Lower lobe of right lung (tissue), 2 donors: ENCODE data around the gene C13orf42. TPM values are rescaled to one million over a fixed set of nuclear protein-coding genes. Genes with fewer than 3 reads are reported as not detected.

Source experiments
- ATAC-seq, 2 donors: fragments of 200-7000 bp; cut with Tn5 transposase; one replicate each; pipeline ENCODE4 v1.9.1; 2020 to 2022; ENCODE audit warnings: mild to moderate bottlenecking in 2 of 2, moderate library complexity in 2 of 2
- DNase-seq: peaks from one replicate; pipeline ENCODE4 v3.0.0-alpha.2; 2020
- H3K27ac ChIP-seq: fragments of 200-600 bp; one replicate; pipeline ENCODE4 v1.8.0; 2022
- H3K27me3 ChIP-seq: fragments of 200-600 bp; one replicate; pipeline ENCODE4 v1.8.0; 2022; ENCODE audit warnings: low read depth
- H3K36me3 ChIP-seq: fragments of 200-600 bp; one replicate; pipeline ENCODE4 v1.8.0; 2022; ENCODE audit warnings: mild to moderate bottlenecking
- H3K4me1 ChIP-seq: fragments of 200-600 bp; one replicate; pipeline ENCODE4 v1.8.0; 2022
- H3K4me3 ChIP-seq: fragments of 200-600 bp; one replicate; pipeline ENCODE4 v1.8.0; 2022; ENCODE audit warnings: mild to moderate bottlenecking
- H3K9me3 ChIP-seq: fragments of 200-600 bp; one replicate; pipeline ENCODE4 v1.8.0; 2022
- intact Hi-C: fragments of 100-400 bp; cut with DNase I; formaldehyde crosslinking; loops from one replicate; pipeline ENCODE4 v1.11.0; 2022
- total RNA-seq: library from RNA; stranded (reverse); fragmentation: NEBNext Ultra II Directional; extraction: Animal tissue kit (Norgen Biotek cat#: 25700); gene quantifications from one replicate; pipeline ENCODE4 v1.2.1, GENCODE V29; 2021
- TF ChIP-seq, protein P1 (sequence below): fragments of 200-600 bp; IDR thresholded peaks from one replicate; pipeline ENCODE4 v1.8.0; 2022; ENCODE audit warnings: antibody characterized with exemption, mild to moderate bottlenecking
- donor health status: DM: no; HTN: yes; CAD: no; lungs with severe emphysema.

The C13orf42 gene
- total RNA-seq, 1 donor from 2014 or later, result not detected

- no peaks in the 10 kb centered on the region for H3K9me3 ChIP-seq
- H3K4me1 ChIP-seq, result peaks cover 10% of the 10 kb centered on the region
- no peaks in the 10 kb centered on the region for H3K36me3 ChIP-seq
- peaks cover 4% of the 10 kb centered on the region for H3K27me3 ChIP-seq
- TF ChIP-seq, protein P1, sequence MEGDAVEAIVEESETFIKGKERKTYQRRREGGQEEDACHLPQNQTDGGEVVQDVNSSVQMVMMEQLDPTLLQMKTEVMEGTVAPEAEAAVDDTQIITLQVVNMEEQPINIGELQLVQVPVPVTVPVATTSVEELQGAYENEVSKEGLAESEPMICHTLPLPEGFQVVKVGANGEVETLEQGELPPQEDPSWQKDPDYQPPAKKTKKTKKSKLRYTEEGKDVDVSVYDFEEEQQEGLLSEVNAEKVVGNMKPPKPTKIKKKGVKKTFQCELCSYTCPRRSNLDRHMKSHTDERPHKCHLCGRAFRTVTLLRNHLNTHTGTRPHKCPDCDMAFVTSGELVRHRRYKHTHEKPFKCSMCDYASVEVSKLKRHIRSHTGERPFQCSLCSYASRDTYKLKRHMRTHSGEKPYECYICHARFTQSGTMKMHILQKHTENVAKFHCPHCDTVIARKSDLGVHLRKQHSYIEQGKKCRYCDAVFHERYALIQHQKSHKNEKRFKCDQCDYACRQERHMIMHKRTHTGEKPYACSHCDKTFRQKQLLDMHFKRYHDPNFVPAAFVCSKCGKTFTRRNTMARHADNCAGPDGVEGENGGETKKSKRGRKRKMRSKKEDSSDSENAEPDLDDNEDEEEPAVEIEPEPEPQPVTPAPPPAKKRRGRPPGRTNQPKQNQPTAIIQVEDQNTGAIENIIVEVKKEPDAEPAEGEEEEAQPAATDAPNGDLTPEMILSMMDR, result no peak
- intact Hi-C loops, result no loop called here
- DNase-seq, result no peak
- H3K4me3 ChIP-seq, result no peak overlapping the region
- no peak for ATAC-seq
- H3K27ac ChIP-seq, result no peak overlapping the region
Measured at GRCh38 chr13:51065372-51066090, 45.5 kb downstream of the C13orf42 start.

DNA sequence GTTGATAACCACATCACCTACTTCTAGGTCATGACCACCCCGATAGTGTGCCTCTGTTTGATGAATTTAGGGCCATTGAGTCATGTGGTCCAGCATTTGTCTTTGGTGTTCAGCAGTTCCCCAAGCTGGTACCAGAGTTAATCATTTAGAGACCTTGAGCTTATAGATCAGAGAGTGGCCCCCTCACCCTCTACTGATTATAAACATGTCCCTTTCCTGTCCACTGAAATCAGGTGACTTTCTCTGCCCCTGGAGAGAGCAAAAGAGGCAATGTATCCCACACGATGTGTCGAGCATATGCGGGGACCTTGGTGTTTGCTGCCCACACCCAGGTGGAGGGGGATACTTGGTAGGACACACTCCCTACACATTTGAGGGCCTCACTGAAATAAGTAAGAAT is 46.3 kb downstream of the C13orf42 start:
- H3K9me3 ChIP-seq, result no peaks in the 10 kb centered on the region
- DNase-seq, result no peak

DNA sequence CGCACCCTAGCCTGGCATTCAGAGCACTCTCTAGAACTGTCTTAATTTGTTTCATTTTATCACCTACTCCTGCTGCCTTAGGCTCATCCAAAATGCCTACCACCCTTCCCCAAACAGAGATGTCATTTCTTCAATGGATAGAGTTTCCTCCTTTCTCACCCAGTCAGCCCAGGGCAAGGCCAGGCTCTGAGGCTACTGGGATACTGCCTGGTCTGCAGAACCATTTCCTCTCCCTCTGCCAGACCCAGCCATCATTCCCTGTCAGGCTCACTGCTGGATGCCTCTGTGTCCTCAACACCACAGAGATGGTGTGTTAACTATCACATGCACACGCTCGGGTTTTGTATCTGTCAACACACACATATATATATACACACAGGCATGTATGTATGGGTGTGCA is 47.2 kb downstream of the C13orf42 start:
- ATAC-seq (no peak), DNase-seq (no peak)
- H3K36me3 ChIP-seq, result no peaks in the 10 kb centered on the region
- peaks cover 4% of the 10 kb centered on the region for H3K27me3 ChIP-seq
- H3K27ac ChIP-seq, result no peak overlapping the region
- H3K4me3 ChIP-seq, result no peak overlapping the region
- TF ChIP-seq, protein P1, result no peak
- intact Hi-C loops, result no loop called here
- no peaks in the 10 kb centered on the region for H3K9me3 ChIP-seq
- H3K4me1 ChIP-seq, result peaks cover 10% of the 10 kb centered on the region

More for the DNA sequence above, 46.3 kb downstream of the C13orf42 start:
- H3K27me3 ChIP-seq, result peaks cover 4% of the 10 kb centered on the region
- TF ChIP-seq, protein P1, result no peak
- H3K4me3 ChIP-seq, result no peak overlapping the region
- H3K27ac ChIP-seq, result no peak overlapping the region
- ATAC-seq, result no peak
- H3K36me3 ChIP-seq, result no peaks in the 10 kb centered on the region
- H3K4me1 ChIP-seq, result peaks cover 10% of the 10 kb centered on the region
- intact Hi-C loops, result no loop called here

- H3K27ac ChIP-seq, result no peak overlapping the region
- H3K27me3 ChIP-seq, result no peaks in the 10 kb centered on the region
- no peak for DNase-seq
- intact Hi-C loops, result no loop called here
- TF ChIP-seq, protein P1, result no peak
- no peak overlapping the region for H3K4me3 ChIP-seq
- H3K36me3 ChIP-seq, result no peaks in the 10 kb centered on the region
- H3K4me1 ChIP-seq, result no peaks in the 10 kb centered on the region
- ATAC-seq, result no peak
- H3K9me3 ChIP-seq, result no peaks in the 10 kb centered on the region
Measured at GRCh38 chr13:51058461-51059167, 52.5 kb downstream of the C13orf42 start.

- H3K4me1 ChIP-seq, result no peaks in the 10 kb centered on the region
- intact Hi-C loops, result no loop called here
- H3K27ac ChIP-seq, result no peak overlapping the region
- ATAC-seq, result no peak
- H3K4me3 ChIP-seq, result no peak overlapping the region
- no peak for DNase-seq
- no peaks in the 10 kb centered on the region for H3K27me3 ChIP-seq
- no peaks in the 10 kb centered on the region for H3K36me3 ChIP-seq
- TF ChIP-seq, protein P1, result no peak
- H3K9me3 ChIP-seq, result no peaks in the 10 kb centered on the region
Measured at GRCh38 chr13:51057906-51058305, 53.2 kb downstream of the C13orf42 start.
